Calu3 (cell line): ENCODE measurements around the gene MYH6. TPM values are rescaled to one million over a fixed set of nuclear protein-coding genes. Genes with fewer than 3 reads are reported as not detected.

Source experiments
- BruUV-seq: library from RNA; stranded (reverse); fragments of 400-500 nt; replicated peaks from 2 replicates; lab custom pipeline; 2021; lab: Mats Ljungman, UMichigan
- CTCF ChIA-PET: fragments of 300-600 bp; sonication (Branson Sonifier 250); formaldehyde crosslinking; loops from one replicate; lab custom pipeline; 2022; ENCODE audit warnings: antibody characterized with exemption; lab: Charles Lee
- DNase-seq: peaks from one replicate; pipeline ENCODE4 v3.0.0; 2022
- H3K27ac Mint-ChIP-seq: one replicate; pipeline ENCODE4 v1.8.0; 2022; ENCODE audit warnings: mixed read lengths; ENCODE audit not compliant: unreplicated experiment
- H3K27me3 Mint-ChIP-seq: one replicate; pipeline ENCODE4 v1.8.0; 2022; ENCODE audit warnings: mixed read lengths; ENCODE audit not compliant: unreplicated experiment
- H3K36me3 Mint-ChIP-seq: one replicate; pipeline ENCODE4 v1.8.0; 2022; ENCODE audit warnings: mild to moderate bottlenecking, moderate library complexity, mixed read lengths; ENCODE audit not compliant: insufficient read depth, unreplicated experiment
- H3K4me1 Mint-ChIP-seq: one replicate; pipeline ENCODE4 v1.8.0; 2022; ENCODE audit warnings: mild to moderate bottlenecking, low read depth, mixed read lengths; ENCODE audit not compliant: unreplicated experiment
- H3K4me3 Mint-ChIP-seq: one replicate; pipeline ENCODE4 v1.8.0; 2022; ENCODE audit warnings: mild to moderate bottlenecking, low read depth, moderate library complexity, mixed read lengths; ENCODE audit not compliant: unreplicated experiment
- H3K9me3 Mint-ChIP-seq: one replicate; pipeline ENCODE4 v1.8.0; 2022; ENCODE audit warnings: low read depth, mixed read lengths; ENCODE audit not compliant: unreplicated experiment
- intact Hi-C: fragments of 100-400 bp; cut with micrococcal nuclease; formaldehyde crosslinking; loops from one replicate; pipeline ENCODE4 v1.10.0; 2022; ENCODE audit not compliant: unreplicated experiment
- total RNA-seq: library from RNA; stranded (reverse); gene quantifications from 2 replicates; pipeline ENCODE4 v1.2.3, GENCODE V29; 2022
- TF ChIP-seq, protein P1 (sequence below): fragments of 200-600 bp; IDR thresholded peaks from one replicate; pipeline ENCODE4 v1.8.0; 2022; ENCODE audit warnings: antibody characterized with exemption; ENCODE audit not compliant: unreplicated experiment

MYH6 gene
- total RNA-seq, 1 experiment from 2014 or later = not detected

DNA sequence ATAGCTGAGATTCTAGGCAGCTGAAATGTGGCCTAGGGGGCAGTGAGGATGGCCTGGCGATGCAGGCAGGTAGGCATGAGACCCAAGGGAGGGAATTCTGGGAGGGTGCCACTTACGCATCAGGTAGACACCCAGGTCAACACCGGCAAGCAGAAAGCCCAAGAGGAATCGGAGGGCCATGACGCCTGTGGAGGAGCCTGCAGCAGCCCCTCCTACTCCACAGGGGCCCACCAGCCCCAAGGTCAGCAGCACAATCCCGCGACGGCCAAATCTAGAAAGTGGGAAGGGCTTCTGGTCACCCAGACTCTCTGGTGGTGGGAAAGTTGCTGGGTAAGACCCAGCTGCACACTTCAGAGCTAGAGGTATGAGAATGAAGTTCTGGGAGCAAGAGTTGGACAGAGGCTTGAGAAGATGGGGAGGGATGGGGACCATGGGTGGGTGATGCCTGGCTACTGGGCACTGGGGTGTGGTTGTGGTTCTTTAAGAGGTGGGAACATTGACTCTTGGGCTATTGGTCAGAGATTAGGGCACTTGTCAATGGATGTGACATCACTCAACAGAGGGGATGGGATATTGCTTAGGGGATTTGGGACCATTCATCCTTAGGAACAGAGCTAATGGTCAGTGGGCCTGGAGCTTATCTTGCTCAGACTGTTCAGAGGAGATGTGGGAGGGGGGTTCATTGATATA is 58.8 kb downstream of the MYH6 start:
- no peaks in the 10 kb centered on the region for H3K36me3 Mint-ChIP-seq
- BruUV-seq = no TSS peak
- intact Hi-C loops = no loop called here
- H3K9me3 Mint-ChIP-seq = peaks cover 3% of the 10 kb centered on the region
- peaks cover 95% of the 10 kb centered on the region for H3K27me3 Mint-ChIP-seq
- H3K4me1 Mint-ChIP-seq = no peaks in the 10 kb centered on the region
- no peak for DNase-seq
- H3K4me3 Mint-ChIP-seq = no peak overlapping the region
- no peak overlapping the region for H3K27ac Mint-ChIP-seq
- TF ChIP-seq, protein P1, sequence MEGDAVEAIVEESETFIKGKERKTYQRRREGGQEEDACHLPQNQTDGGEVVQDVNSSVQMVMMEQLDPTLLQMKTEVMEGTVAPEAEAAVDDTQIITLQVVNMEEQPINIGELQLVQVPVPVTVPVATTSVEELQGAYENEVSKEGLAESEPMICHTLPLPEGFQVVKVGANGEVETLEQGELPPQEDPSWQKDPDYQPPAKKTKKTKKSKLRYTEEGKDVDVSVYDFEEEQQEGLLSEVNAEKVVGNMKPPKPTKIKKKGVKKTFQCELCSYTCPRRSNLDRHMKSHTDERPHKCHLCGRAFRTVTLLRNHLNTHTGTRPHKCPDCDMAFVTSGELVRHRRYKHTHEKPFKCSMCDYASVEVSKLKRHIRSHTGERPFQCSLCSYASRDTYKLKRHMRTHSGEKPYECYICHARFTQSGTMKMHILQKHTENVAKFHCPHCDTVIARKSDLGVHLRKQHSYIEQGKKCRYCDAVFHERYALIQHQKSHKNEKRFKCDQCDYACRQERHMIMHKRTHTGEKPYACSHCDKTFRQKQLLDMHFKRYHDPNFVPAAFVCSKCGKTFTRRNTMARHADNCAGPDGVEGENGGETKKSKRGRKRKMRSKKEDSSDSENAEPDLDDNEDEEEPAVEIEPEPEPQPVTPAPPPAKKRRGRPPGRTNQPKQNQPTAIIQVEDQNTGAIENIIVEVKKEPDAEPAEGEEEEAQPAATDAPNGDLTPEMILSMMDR = no peak
- CTCF ChIA-PET = no interaction called here

DNA sequence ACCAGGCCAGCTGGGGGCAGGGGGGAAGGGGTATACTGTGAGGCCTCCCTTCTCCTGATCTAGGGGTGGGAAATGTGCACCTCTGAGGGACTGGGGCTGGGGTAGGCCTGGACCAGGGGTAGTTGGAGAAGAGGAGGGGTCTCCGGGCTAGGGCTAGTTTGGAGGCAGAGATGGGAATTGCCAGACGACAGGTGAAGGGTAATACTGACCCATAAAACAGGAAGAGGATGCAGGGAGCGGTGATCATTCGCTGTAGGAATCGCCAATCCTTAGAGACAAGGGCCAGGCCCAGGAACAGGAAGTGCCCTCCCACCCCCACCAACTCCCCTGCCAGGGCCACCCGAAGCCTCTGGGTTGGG is 59.8 kb downstream of the MYH6 start:
- H3K9me3 Mint-ChIP-seq = peaks cover 3% of the 10 kb centered on the region
- H3K27ac Mint-ChIP-seq = no peak overlapping the region
- H3K4me1 Mint-ChIP-seq = no peaks in the 10 kb centered on the region
- TF ChIP-seq, protein P1 = no peak
- no peak for DNase-seq
- H3K36me3 Mint-ChIP-seq = no peaks in the 10 kb centered on the region
- CTCF ChIA-PET = no interaction called here
- peaks cover 88% of the 10 kb centered on the region for H3K27me3 Mint-ChIP-seq
- H3K4me3 Mint-ChIP-seq = no peak overlapping the region
- intact Hi-C loops = no loop called here
- no TSS peak for BruUV-seq

DNA sequence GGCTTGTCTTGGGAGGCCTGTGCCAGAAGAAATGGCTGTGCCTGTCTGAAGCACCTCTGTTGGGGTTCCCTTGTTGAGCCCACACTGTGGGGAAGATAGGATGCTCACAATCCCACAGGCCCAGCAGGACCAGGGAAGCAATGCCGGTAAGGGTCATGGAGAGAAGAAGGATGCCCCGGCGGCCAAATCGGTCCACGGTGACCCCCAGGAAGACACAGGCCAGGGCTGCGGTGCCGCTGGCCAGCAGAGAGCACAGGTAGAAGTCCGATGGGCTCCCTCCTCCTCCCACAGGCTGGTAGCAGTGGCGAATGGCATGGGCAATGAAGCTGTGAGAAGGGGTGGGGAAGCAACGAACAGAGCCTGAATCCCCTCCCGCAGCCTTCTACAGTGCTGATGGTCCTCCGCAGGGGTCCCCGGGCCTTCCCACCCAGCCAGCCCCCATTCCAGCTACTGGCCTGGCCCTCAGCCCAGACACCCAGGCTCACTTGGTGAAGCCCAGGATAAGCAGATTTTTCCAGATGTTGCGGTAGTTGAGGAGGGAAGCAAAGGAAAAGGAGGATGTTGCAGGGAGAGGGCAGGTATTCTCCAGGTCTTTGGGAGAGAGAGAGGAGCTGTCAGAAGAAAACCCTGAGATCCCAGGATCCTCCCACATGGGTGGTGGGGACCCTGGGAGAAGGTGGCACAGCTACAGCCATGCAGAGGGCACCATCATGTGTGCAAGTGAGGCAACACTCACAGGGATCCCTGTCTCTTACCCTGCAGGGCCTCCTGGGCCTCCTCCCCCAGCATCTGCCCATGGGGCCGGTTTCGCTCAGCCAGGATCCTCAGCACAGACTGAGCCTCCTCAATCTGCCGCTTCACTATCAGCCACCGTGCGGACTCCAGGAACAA is 60.4 kb downstream of the MYH6 start:
- BruUV-seq = no TSS peak
- peaks cover 88% of the 10 kb centered on the region for H3K27me3 Mint-ChIP-seq
- H3K36me3 Mint-ChIP-seq = no peaks in the 10 kb centered on the region
- peaks cover 3% of the 10 kb centered on the region for H3K9me3 Mint-ChIP-seq
- TF ChIP-seq, protein P1 = no peak
- intact Hi-C loops = no loop called here
- DNase-seq = no peak
- H3K4me3 Mint-ChIP-seq = no peak overlapping the region
- no peaks in the 10 kb centered on the region for H3K4me1 Mint-ChIP-seq
- H3K27ac Mint-ChIP-seq = no peak overlapping the region
- CTCF ChIA-PET = interaction anchor here (0.9 kb wide), 1 partner anchor 26 kb away, joined by 3 read pairs; no protein-coding TSS in a partner anchor

DNA sequence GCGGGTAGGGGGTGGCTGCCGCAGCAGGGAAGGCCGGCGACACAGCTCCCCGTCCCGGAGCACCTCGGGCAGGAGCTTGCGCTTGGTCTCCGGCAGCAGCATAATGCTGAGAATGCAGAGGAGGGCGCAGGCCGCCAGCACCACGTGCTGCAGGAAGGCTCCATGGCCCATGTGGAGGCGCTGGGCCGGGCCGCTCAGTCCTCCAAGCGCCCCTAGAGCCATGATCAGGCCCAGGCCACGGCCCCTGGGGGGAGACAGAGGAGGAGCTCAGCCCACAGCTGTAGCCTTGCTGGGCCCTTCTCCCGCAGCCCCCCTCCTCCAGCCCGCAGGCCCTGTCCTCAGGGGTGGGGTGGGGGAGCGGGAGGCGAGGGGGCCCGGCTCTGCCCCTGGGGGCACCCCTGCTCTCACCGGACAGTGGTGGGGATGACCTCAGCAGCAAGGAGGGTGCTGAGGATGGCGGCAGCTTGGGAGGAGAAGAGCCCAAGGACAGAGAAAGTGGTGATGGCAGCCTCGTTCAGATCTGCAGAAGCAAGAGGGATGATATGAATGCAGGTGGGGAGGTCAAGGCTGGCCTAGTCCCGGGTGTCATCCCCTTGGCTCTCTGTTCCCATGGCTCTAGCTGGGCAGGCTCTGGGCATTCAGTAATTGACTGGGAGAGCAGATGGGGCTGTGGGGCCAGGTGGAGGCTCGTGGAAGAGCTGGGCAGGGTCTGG is 61.2 kb downstream of the MYH6 start:
- Mint-ChIP-seq H3K27me3 (peaks cover 92% of the 10 kb centered on the region), H3K27ac (no peak overlapping the region), H3K4me1 (no peaks in the 10 kb centered on the region), H3K9me3 (peaks cover 3% of the 10 kb centered on the region), H3K4me3 (no peak overlapping the region), H3K36me3 (no peaks in the 10 kb centered on the region)
- BruUV-seq = no TSS peak
- intact Hi-C loops = no loop called here
- CTCF ChIA-PET = interaction anchor here (0.9 kb wide), 1 partner anchor 25 kb away, joined by 3 read pairs; no protein-coding TSS in a partner anchor
- no peak for DNase-seq
- TF ChIP-seq, protein P1 = no peak
